NCI-H82 treated with DMSO at 0.1 percent for 48 hours (cell line): ENCODE measurements around the gene SYCE1L.

Experiments used
- DNase-seq: peaks from one replicate; lab custom pipeline; 2025; ENCODE audit not compliant: unreplicated experiment; lab: John Stamatoyannopoulos, UW

SYCE1L gene

DNA sequence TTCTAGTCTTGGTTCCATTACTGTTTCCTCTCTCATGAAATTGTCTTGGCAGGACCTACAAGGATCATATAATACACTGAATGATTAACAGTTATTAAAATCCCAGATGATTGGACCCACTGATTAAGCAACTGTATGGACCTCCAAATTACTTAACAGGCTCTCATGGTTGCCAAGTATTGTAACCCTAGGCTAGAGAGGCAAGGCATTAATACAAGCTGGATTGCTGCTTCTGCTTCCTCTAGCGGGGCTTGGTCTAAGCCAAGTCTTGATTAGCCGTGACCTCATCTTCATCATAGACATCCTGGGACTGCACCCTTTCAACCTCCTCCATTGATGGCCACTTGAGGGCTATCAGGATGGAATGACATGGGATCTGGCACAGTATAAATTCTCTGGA is 46.9 kb downstream of the SYCE1L start:
- DNase-seq: no peak

DNA sequence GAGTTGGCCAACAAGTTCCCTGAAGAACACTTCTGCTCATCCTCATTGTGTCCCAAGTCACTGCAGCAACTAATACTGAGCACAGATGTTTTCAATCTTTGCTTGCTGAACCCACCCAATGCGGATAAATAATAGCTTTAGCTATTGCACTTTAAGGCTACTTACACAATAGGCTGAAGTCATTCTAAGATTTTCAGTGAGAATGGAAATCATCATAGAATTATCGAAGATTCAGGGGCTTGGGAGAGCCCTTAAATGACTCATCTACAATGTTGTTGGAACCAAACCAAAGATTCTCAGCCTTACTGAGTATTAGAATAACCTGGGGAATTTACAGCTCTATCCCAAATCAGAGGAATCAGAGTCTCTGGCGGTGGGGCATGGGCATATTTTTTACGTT is 51.2 kb downstream of the SYCE1L start:
- DNase-seq: no peak
